WI38 (cell line): ENCODE data around the gene FAM78B.

Experiments used
- H3K4me3 ChIP-seq: 2 replicates; pipeline ENCODE4 v1.5.1; 2011; ENCODE audit warnings: low read depth, mild to moderate bottlenecking, control low read depth, low read length
- CTCF ChIP-seq: IDR thresholded peaks from 2 replicates; pipeline ENCODE4 v1.5.1; 2012; ENCODE audit warnings: low read depth, mild to moderate bottlenecking, control low read depth, low read length

The FAM78B gene

GRCh38 chr1:166122873-166123466, 43.8 kb downstream of the FAM78B start:
- no peak for TF ChIP-seq CTCF
- no peak overlapping the region for H3K4me3 ChIP-seq

GRCh38 chr1:166121010-166121409, 45.8 kb downstream of the FAM78B start:
- no peak overlapping the region for H3K4me3 ChIP-seq
- TF ChIP-seq CTCF = no peak

GRCh38 chr1:166120281-166120680, 46.5 kb downstream of the FAM78B start:
- no peak for TF ChIP-seq CTCF
- no peak overlapping the region for H3K4me3 ChIP-seq

GRCh38 chr1:166119471-166119965, 47.3 kb downstream of the FAM78B start:
- no peak for TF ChIP-seq CTCF
- H3K4me3 ChIP-seq = no peak overlapping the region

GRCh38 chr1:166117776-166118175, 49.0 kb downstream of the FAM78B start:
- no peak overlapping the region for H3K4me3 ChIP-seq

GRCh38 chr1:166116026-166116425, 50.8 kb downstream of the FAM78B start:
- TF ChIP-seq CTCF = no peak
- H3K4me3 ChIP-seq = no peak overlapping the region

More at GRCh38 chr1:166117776-166118175, 49.0 kb downstream of the FAM78B start:
- TF ChIP-seq CTCF = no peak

GRCh38 chr1:166114419-166114818, 52.4 kb downstream of the FAM78B start:
- H3K4me3 ChIP-seq = no peak overlapping the region
- no peak for TF ChIP-seq CTCF
